GM12878 (cell line): ENCODE data around the gene ASB2. TPM values are rescaled to one million over a fixed set of nuclear protein-coding genes. Genes with fewer than 3 reads are reported as not detected.

Experiments
- ATAC-seq: fragments of 200-7000 bp; cut with Tn5 transposase; 3 replicates; pipeline ENCODE4 v1.9.1; 2020; ENCODE audit warnings: mild to moderate bottlenecking, moderate library complexity
- BruUV-seq: library from RNA; stranded (reverse); fragments of 400-500 nt; replicated peaks from 2 replicates; lab custom pipeline; 2021; lab: Mats Ljungman, UMichigan
- CTCF ChIA-PET: fragments of 300-600 bp; sonication (Branson Sonifier 250); formaldehyde crosslinking; extraction: SDS; loops from one replicate; lab custom pipeline; 2021; ENCODE audit warnings: inconsistent platforms; lab: Yijun Ruan, JAX
- POLR2A ChIA-PET: fragments of 350-600 bp; formaldehyde crosslinking; extraction: SDS; loops from one replicate; lab custom pipeline; 2021; ENCODE audit warnings: inconsistent platforms; lab: Charles Lee
- RAD21 ChIA-PET: fragments of 300-600 bp; sonication (Branson Sonifier 250); formaldehyde crosslinking; loops from one replicate; lab custom pipeline; 2023; ENCODE audit warnings: antibody characterized with exemption; ENCODE audit not compliant: unreplicated experiment; lab: Charles Lee
- SMC1A ChIA-PET: fragments of 300-600 bp; sonication (Branson Sonifier 250); formaldehyde crosslinking; loops from one replicate; lab custom pipeline; 2023; ENCODE audit not compliant: unreplicated experiment, uncharacterized antibody; lab: Charles Lee
- DNase-seq: peaks from one replicate; pipeline ENCODE4 v3.0.0-alpha.2; 2011; ENCODE audit warnings: low read depth, low spot score
- FAIRE-seq: peaks from 3 replicates; lab custom pipeline; 2011; peaks lifted over from hg19 to GRCh38; lab: Jason Lieb, UNC
- H2AFZ ChIP-seq: 2 replicates; pipeline ENCODE4 v1.6.0; 2011; ENCODE audit warnings: low read depth, low read length, control low read depth; ENCODE audit not compliant: control insufficient read depth
- H3K27ac ChIP-seq: 2 replicates; pipeline ENCODE4 v1.5.1; 2011; ENCODE audit warnings: control low read depth; ENCODE audit not compliant: control insufficient read depth, insufficient read depth
- H3K27me3 ChIP-seq, 2 experiments: replicated peaks in 1 of 2; 2 replicates each; pipeline versions ENCODE4 v1.6.0 to v1.6.1; 2011; ENCODE audit warnings: low read length in 1 of 2; ENCODE audit not compliant: control insufficient read depth in 2 of 2, insufficient read depth in 2 of 2
- H3K36me3 ChIP-seq, 2 experiments: 2 replicates each; pipeline ENCODE4 v1.5.1; 2011; ENCODE audit warnings: low read length in 1 of 2; ENCODE audit not compliant: control insufficient read depth in 2 of 2, insufficient read depth in 2 of 2
- H3K4me1 ChIP-seq: 2 replicates; pipeline ENCODE4 v1.6.1; 2011; ENCODE audit warnings: mild to moderate bottlenecking, low read length, moderate library complexity, mixed read lengths; ENCODE audit not compliant: control insufficient read depth, insufficient read depth
- H3K4me2 ChIP-seq: 2 replicates; pipeline ENCODE4 v1.6.0; 2011; ENCODE audit warnings: control low read depth; ENCODE audit not compliant: control insufficient read depth, insufficient read depth
- H3K4me3 ChIP-seq: fragments of 200-600 bp; sonication (generic); 2 replicates; pipeline ENCODE4 v1.5.1; 2016
- H3K79me2 ChIP-seq: 2 replicates; pipeline ENCODE4 v1.6.0; 2011; ENCODE audit warnings: low read length; ENCODE audit not compliant: control insufficient read depth, insufficient read depth
- H3K9ac ChIP-seq: 2 replicates; pipeline ENCODE4 v1.8.0; 2011; ENCODE audit warnings: low read length, control low read depth, mixed read lengths; ENCODE audit not compliant: control insufficient read depth, insufficient read depth
- H3K9me3 ChIP-seq: replicated peaks from 3 replicates; pipeline ENCODE4 v1.5.1; 2011; ENCODE audit warnings: mild to moderate bottlenecking, low read length; ENCODE audit not compliant: control insufficient read depth, insufficient read depth
- H4K20me1 ChIP-seq: 2 replicates; pipeline ENCODE4 v1.6.0; 2011; ENCODE audit not compliant: control insufficient read depth, insufficient read depth
- CBX5 ChIP-seq: sonication (generic); IDR thresholded peaks from 2 replicates; pipeline ENCODE4 v1.6.1; 2016; ENCODE audit warnings: low read depth, moderate library complexity, mild to moderate bottlenecking, inconsistent platforms
- ESRRA ChIP-seq: IDR thresholded peaks from 2 replicates; pipeline ENCODE4 v1.6.1; 2012; ENCODE audit warnings: mild to moderate bottlenecking, low read length, improper control_type of control experiment
- GATAD2B ChIP-seq: fragments of 450-650 bp; conservative IDR thresholded peaks from 2 replicates; pipeline ENCODE4 v1.6.1; 2017; ENCODE audit warnings: low read depth, mild to moderate bottlenecking, moderate library complexity
- NFIC ChIP-seq: IDR thresholded peaks from 2 replicates; pipeline ENCODE4 v1.6.1; 2012; ENCODE audit warnings: low read depth, mild to moderate bottlenecking, inconsistent platforms, low read length, moderate library complexity
- POLR2A ChIP-seq: IDR thresholded peaks from 2 replicates; pipeline ENCODE4 v1.6.1; 2011; ENCODE audit warnings: low read depth, mild to moderate bottlenecking, low read length
- POLR2AphosphoS2 ChIP-seq: IDR thresholded peaks from 2 replicates; pipeline ENCODE4 v1.6.1; 2011; ENCODE audit warnings: low read depth, mild to moderate bottlenecking, low read length, improper control_type of control experiment, moderate library complexity
- SIX5 ChIP-seq: IDR thresholded peaks from 2 replicates; pipeline ENCODE4 v1.6.1; 2011; ENCODE audit warnings: mild to moderate bottlenecking, low read depth, low read length, moderate library complexity; ENCODE audit not compliant: severe bottlenecking
- TCF3 ChIP-seq: IDR thresholded peaks from 2 replicates; pipeline ENCODE4 v1.6.1; 2012; ENCODE audit warnings: low read depth, mild to moderate bottlenecking, low read length, borderline replicate concordance; ENCODE audit not compliant: insufficient read depth
- ZNF207 ChIP-seq: fragments of 450-650 bp; IDR thresholded peaks from 2 replicates; pipeline ENCODE4 v1.6.1; 2014; ENCODE audit warnings: antibody characterized with exemption, mild to moderate bottlenecking, borderline replicate concordance
- ZNF622 ChIP-seq: fragments of 450-650 bp; IDR thresholded peaks from 2 replicates; pipeline ENCODE4 v1.6.1; 2017; ENCODE audit warnings: mild to moderate bottlenecking, inconsistent platforms
- WGBS: methylation state at CpG from one replicate; pipeline ENCODE4 v1.1.6; 2016; ENCODE audit warnings: low lambda C conversion rate; ENCODE audit not compliant: insufficient replicate concordance, insufficient coverage; ENCODE audit errors: missing lambda C conversion rate; 5-methylcytosine and 5-hydroxymethylcytosine counted together
- in situ Hi-C: fragments of 300-500 bp; cut with MboI; formaldehyde crosslinking; loops from 9 replicates; pipeline ENCODE4 v1.14.3; 2018; ENCODE audit warnings: mixed read lengths
- intact Hi-C: fragments of 100-400 bp; cut with micrococcal nuclease; formaldehyde crosslinking; loops from one replicate; pipeline ENCODE4 v1.14.2; 2022; ENCODE audit not compliant: unreplicated experiment
- polyA plus RNA-seq, 11 experiments: library from polyadenylated mRNA; depleted of rRNA in 4 of 11; unstranded in 6 of 11; stranded (reverse) in 5 of 11; fragments of >200 nt; fragmentation: Nextera tagmentation in 4 of 11; fragmentation: Illumina TruSeq in 1 of 11; extraction: Ambion mirVana in 4 of 11; extraction: Trizol in 1 of 11; gene quantifications; 1 replicate in 1 of 11; 2 replicates in 10 of 11; pipeline versions ENCODE4 v1.2.1 to v1.2.3, GENCODE V29; 2011 to 2016; ENCODE audit warnings: inconsistent platforms in 2 of 11, missing spikeins in 2 of 11, low read depth in 1 of 11
- total RNA-seq, 4 experiments: library from RNA; depleted of rRNA in 3 of 4; stranded (reverse); fragments of >200 nt in 3 of 4; fragmentation: Illumina TruSeq in 1 of 4; extraction: Trizol in 1 of 4; gene quantifications; 2 replicates each; pipeline versions ENCODE4 v1.2.1 to v1.2.3, GENCODE V29; 2013 to 2021
- TF ChIP-seq, protein P1 (sequence below): IDR thresholded peaks from 2 replicates; pipeline ENCODE4 v1.6.1; 2011; ENCODE audit warnings: mild to moderate bottlenecking, low read depth, low read length, moderate library complexity; ENCODE audit not compliant: insufficient replicate concordance

Gene ASB2
- total and polyA plus RNA-seq, 10 of the 15 experiments (the other 5 are each of a cell fraction or from before 2014, with no cell fraction given): 3.0 to 54.8 (median 33.5) TPM

GRCh38 chr14:93954516-93954830 is 21.9 kb downstream of the ASB2 start:
- no peak overlapping the region for H2AFZ ChIP-seq
- no peak for TF ChIP-seq ZNF207
- TF ChIP-seq NFIC: no peak
- no peak for TF ChIP-seq TCF3
- no peak for TF ChIP-seq ZNF622
- no peak for TF ChIP-seq POLR2A
- TF ChIP-seq SIX5: no peak
- TF ChIP-seq POLR2AphosphoS2: no peak
- TF ChIP-seq ESRRA: no peak
- TF ChIP-seq, protein P1, sequence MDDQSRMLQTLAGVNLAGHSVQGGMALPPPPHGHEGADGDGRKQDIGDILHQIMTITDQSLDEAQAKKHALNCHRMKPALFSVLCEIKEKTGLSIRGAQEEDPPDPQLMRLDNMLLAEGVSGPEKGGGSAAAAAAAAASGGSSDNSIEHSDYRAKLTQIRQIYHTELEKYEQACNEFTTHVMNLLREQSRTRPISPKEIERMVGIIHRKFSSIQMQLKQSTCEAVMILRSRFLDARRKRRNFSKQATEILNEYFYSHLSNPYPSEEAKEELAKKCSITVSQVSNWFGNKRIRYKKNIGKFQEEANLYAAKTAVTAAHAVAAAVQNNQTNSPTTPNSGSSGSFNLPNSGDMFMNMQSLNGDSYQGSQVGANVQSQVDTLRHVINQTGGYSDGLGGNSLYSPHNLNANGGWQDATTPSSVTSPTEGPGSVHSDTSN: no peak
- no peak for TF ChIP-seq GATAD2B
- TF ChIP-seq CBX5: no peak
- peaks cover 69% of the 10 kb centered on the region for H3K4me1 ChIP-seq
- SMC1A ChIA-PET: interaction anchor here (0.9 to 19.5 kb wide), 5 partner anchors 8 to 45 kb away, joined by 3 to 409 read pairs (median 47); partner anchors contain the start of gene ASB2
- in situ Hi-C loops: loop anchor here (25.0 kb wide), 2 partner anchors 1192 to 1708 kb away; no protein-coding TSS in a partner anchor
- RAD21 ChIA-PET: interaction anchor here (1.9 to 15.3 kb wide), 3 partner anchors 15 to 45 kb away, joined by 19 to 324 read pairs (median 21); partner anchors contain the start of gene ASB2
- DNase-seq (no peak), ATAC-seq (no peak), FAIRE-seq (no peak)
- no peaks in the 10 kb centered on the region for H3K27me3 ChIP-seq
- no TSS peak for BruUV-seq
- H3K4me3 ChIP-seq: peak overlapping the region; percentile 70; the same call in 1 of the 2 replicates
- H3K79me2 ChIP-seq: no peaks in the 10 kb centered on the region; the same call in 1 of the 2 replicates
- H3K4me2 ChIP-seq: peak overlapping the region; percentile 98
- no peaks in the 10 kb centered on the region for H4K20me1 ChIP-seq
- peaks cover 0 to 2% of the 10 kb centered on the region in 2 experiments; a peak in 1 of 4 replicates for H3K36me3 ChIP-seq
- POLR2A ChIA-PET: interaction anchor here (0.7 to 7.8 kb wide), 4 partner anchors 11 to 27 kb away, joined by 3 to 128 read pairs (median 8); no protein-coding TSS in a partner anchor
- H3K27ac ChIP-seq: 0 out of 2 replicates have a peak overlapping the region, but pooled peaks have one; percentile 6
- CTCF ChIA-PET: interaction anchor here (0.9 to 3.7 kb wide), 8 partner anchors 9 to 48 kb away, joined by 3 to 39 read pairs (median 11); no protein-coding TSS in a partner anchor
- intact Hi-C loops: loop anchor here (2.0 kb wide), 1 partner anchor 16 kb away; no protein-coding TSS in a partner anchor
- 55% methylated on average over 4 of the region's 4 CpGs for WGBS
- H3K9me3 ChIP-seq: no peaks in the 10 kb centered on the region
- H3K9ac ChIP-seq: peak overlapping the region; percentile 80
